Esophagus squamous epithelium (tissue), 4 donors: ENCODE data around the gene RAB43.

Experiments used
- CTCF ChIP-seq, 6 experiments: fragments of 450-650 bp in 4 of 6; fragments of 200-600 bp in 2 of 6; sonication (generic) in 2 of 6; IDR thresholded peaks; one replicate each; pipeline ENCODE4 v1.5.1; 2016 to 2019; ENCODE audit warnings: antibody characterized with exemption in 6 of 6, mild to moderate bottlenecking in 4 of 6, moderate library complexity in 4 of 6
- POLR2A ChIP-seq, 4 donors: fragments of 450-650 bp; IDR thresholded peaks; one replicate each; pipeline ENCODE4 v1.6.1; 2017; ENCODE audit warnings: antibody characterized with exemption in 4 of 4, mild to moderate bottlenecking in 4 of 4, moderate library complexity in 3 of 4

GRCh38 chr3:129144786-129145185 is 23.2 kb upstream of the RAB43 start:
- TF ChIP-seq CTCF (IDR thresholded peaks at IDR 0.05) (no peak), POLR2A (IDR thresholded peaks at IDR 0.05) (no peak)
